Thoracic aorta (tissue), 2 donors: ENCODE results near the gene BRWD1. TPM values are rescaled to one million over a fixed set of nuclear protein-coding genes. Genes with fewer than 3 reads are reported as not detected.

ENCODE experiments used
- ATAC-seq: fragments of 150-250 bp; one replicate; pipeline ENCODE4 v1.8.0; 2017; ENCODE audit warnings: low read depth; ENCODE audit not compliant: insufficient number of reproducible peaks, low FRiP score
- DNase-seq: peaks from one replicate; pipeline ENCODE4 v3.0.0-alpha.2; 2020; ENCODE audit warnings: low spot score
- H3K27ac ChIP-seq, 2 donors: fragments of 200-600 bp; sonication (generic); 1 replicate in 1 of 2; 2 replicates in 1 of 2; pipeline ENCODE4 v1.5.1; 2016; ENCODE audit warnings: mild to moderate bottlenecking in 2 of 2, moderate library complexity in 2 of 2
- H3K27me3 ChIP-seq: fragments of 200-600 bp; sonication (generic); replicated peaks from 2 replicates; pipeline ENCODE4 v1.6.0; 2016; ENCODE audit warnings: mild to moderate bottlenecking; ENCODE audit not compliant: insufficient read depth
- H3K36me3 ChIP-seq: fragments of 200-600 bp; sonication (generic); one replicate; pipeline ENCODE4 v1.5.1; 2016
- H3K4me1 ChIP-seq, 2 donors: fragments of 200-600 bp; sonication (generic); 1 replicate in 1 of 2; 2 replicates in 1 of 2; pipeline versions ENCODE4 v1.5.1 to v1.6.0; 2016; ENCODE audit warnings: low read depth in 2 of 2, mild to moderate bottlenecking in 1 of 2; ENCODE audit not compliant: control insufficient read depth in 1 of 2
- H3K4me3 ChIP-seq: fragments of 200-600 bp; sonication (generic); 2 replicates; pipeline ENCODE4 v1.5.1; 2016; ENCODE audit warnings: mild to moderate bottlenecking
- H3K9me3 ChIP-seq: fragments of 200-600 bp; sonication (generic); 2 replicates; pipeline ENCODE4 v1.5.1; 2016
- CTCF ChIP-seq: fragments of 200-600 bp; sonication (generic); IDR thresholded peaks from one replicate; pipeline ENCODE4 v1.5.1; 2019; ENCODE audit warnings: antibody characterized with exemption
- total RNA-seq, 2 donors: library from RNA; depleted of rRNA; stranded (reverse); fragments of >200 nt; gene quantifications; one replicate each; pipeline versions ENCODE4 v1.1.0 to v1.2.3, GENCODE V29; 2016

The BRWD1 gene
- total RNA-seq, 2 donors from 2014 or later = 56.0 to 81.6 TPM

GRCh38 chr21:39182016-39182415, 131.4 kb downstream of the BRWD1 start:
- H3K9me3 ChIP-seq = no peaks in the 10 kb centered on the region
- DNase-seq (no peak), ATAC-seq (no peak)
- H3K27ac ChIP-seq = no peak overlapping the region
- peak overlapping the region; percentile 85 for H3K4me3 ChIP-seq
- no peak for TF ChIP-seq CTCF
- H3K36me3 ChIP-seq = no peaks in the 10 kb centered on the region
- H3K4me1 ChIP-seq = peaks cover 7 to 26% of the 10 kb centered on the region in 2 donors
- H3K27me3 ChIP-seq = no peaks in the 10 kb centered on the region

GRCh38 chr21:39181205-39181818, 132.1 kb downstream of the BRWD1 start:
- Histone ChIP-seq H3K4me3 (peak overlapping the region; percentile 85), H3K9me3 (no peaks in the 10 kb centered on the region), H3K36me3 (no peaks in the 10 kb centered on the region), H3K27me3 (no peaks in the 10 kb centered on the region), H3K4me1 (peaks cover 7 to 26% of the 10 kb centered on the region in 2 donors), H3K27ac (no peak overlapping the region)
- ATAC-seq (no peak), DNase-seq (no peak)
- TF ChIP-seq CTCF = no peak

GRCh38 chr21:39180429-39181019, 132.9 kb downstream of the BRWD1 start:
- H3K27ac ChIP-seq = no peak overlapping the region
- DNase-seq = no peak
- no peaks in the 10 kb centered on the region for H3K27me3 ChIP-seq
- ATAC-seq = no peak
- H3K4me3 ChIP-seq = no peak overlapping the region
- no peak for TF ChIP-seq CTCF
- no peaks in the 10 kb centered on the region for H3K36me3 ChIP-seq
- no peaks in the 10 kb centered on the region for H3K9me3 ChIP-seq
- peaks cover 7 to 26% of the 10 kb centered on the region in 2 donors for H3K4me1 ChIP-seq

- DNase-seq (no peak), ATAC-seq (no peak)
- Histone ChIP-seq H3K4me1 (peaks cover 7 to 18% of the 10 kb centered on the region in 2 donors), H3K36me3 (no peaks in the 10 kb centered on the region), H3K27me3 (no peaks in the 10 kb centered on the region), H3K9me3 (no peaks in the 10 kb centered on the region), H3K4me3 (no peak overlapping the region), H3K27ac (no peak overlapping the region)
- no peak for TF ChIP-seq CTCF
Measured at GRCh38 chr21:39178421-39178820, 135.0 kb downstream of the BRWD1 start.

GRCh38 chr21:39176271-39176709, 137.1 kb downstream of the BRWD1 start:
- Histone ChIP-seq H3K4me1 (peaks cover 0 to 3% of the 10 kb centered on the region in 2 donors), H3K27me3 (no peaks in the 10 kb centered on the region), H3K36me3 (no peaks in the 10 kb centered on the region), H3K4me3 (no peak overlapping the region), H3K9me3 (no peaks in the 10 kb centered on the region), H3K27ac (no peak overlapping the region)
- no peak for TF ChIP-seq CTCF
- DNase-seq (no peak), ATAC-seq (no peak)
